Measurements from ENCODE around the gene IL1RAPL1.

Gene IL1RAPL1

GRCh38 chrX:29432534-29432933 is 845.3 kb downstream of the IL1RAPL1 start:
- no peak for DNase-seq (ENCODE audit: low spot score)

- no peak for DNase-seq (ENCODE audit: low spot score)
These were observed 847.7 kb downstream of the IL1RAPL1 start for GRCh38 chrX:29434939-29435338.

GRCh38 chrX:29435396-29435795 is 848.1 kb downstream of the IL1RAPL1 start:
- no peak for DNase-seq (ENCODE audit: low spot score)

GRCh38 chrX:29447867-29448266 is 860.6 kb downstream of the IL1RAPL1 start:
- DNase-seq (ENCODE audit: low spot score): no peak

GRCh38 chrX:29453333-29453732 is 866.1 kb downstream of the IL1RAPL1 start:
- no peak for DNase-seq (ENCODE audit: low spot score)

- DNase-seq (ENCODE audit: low spot score): no peak
These were observed 868.5 kb downstream of the IL1RAPL1 start for GRCh38 chrX:29455702-29456101.

- DNase-seq (ENCODE audit: low spot score): no peak
These were observed 873.8 kb downstream of the IL1RAPL1 start for GRCh38 chrX:29461039-29461438.

GRCh38 chrX:29466456-29466855 is 879.2 kb downstream of the IL1RAPL1 start:
- DNase-seq (ENCODE audit: low spot score): no peak

- no peak for DNase-seq (ENCODE audit: low spot score)
These were observed 881.8 kb downstream of the IL1RAPL1 start for GRCh38 chrX:29468911-29469494.

GRCh38 chrX:29470030-29470429 is 882.8 kb downstream of the IL1RAPL1 start:
- no peak for DNase-seq (ENCODE audit: low spot score)

GRCh38 chrX:29471829-29472228 is 884.6 kb downstream of the IL1RAPL1 start:
- DNase-seq (ENCODE audit: low spot score): no peak

GRCh38 chrX:29477878-29478277 is 890.6 kb downstream of the IL1RAPL1 start:
- no peak for DNase-seq (ENCODE audit: low spot score)

- DNase-seq (ENCODE audit: low spot score): peak; percentile 20
These were observed 891.3 kb downstream of the IL1RAPL1 start for GRCh38 chrX:29478336-29479069.

- DNase-seq (ENCODE audit: low spot score): no peak
These were observed 900.0 kb downstream of the IL1RAPL1 start for GRCh38 chrX:29487214-29487613.

GRCh38 chrX:29487714-29488113 is 900.5 kb downstream of the IL1RAPL1 start:
- DNase-seq (ENCODE audit: low spot score): no peak

- no peak for DNase-seq (ENCODE audit: low spot score)
These were observed 901.7 kb downstream of the IL1RAPL1 start for GRCh38 chrX:29488919-29489318.

GRCh38 chrX:29490606-29491005 is 903.4 kb downstream of the IL1RAPL1 start:
- no peak for DNase-seq (ENCODE audit: low spot score)

- no peak for DNase-seq (ENCODE audit: low spot score)
These were observed 904.4 kb downstream of the IL1RAPL1 start for GRCh38 chrX:29491659-29492058.

- no peak for DNase-seq (ENCODE audit: low spot score)
These were observed 909.5 kb downstream of the IL1RAPL1 start for GRCh38 chrX:29496636-29497180.

GRCh38 chrX:29506729-29507128 is 919.5 kb downstream of the IL1RAPL1 start:
- no peak for DNase-seq (ENCODE audit: low spot score)

GRCh38 chrX:29518100-29518499 is 930.9 kb downstream of the IL1RAPL1 start:
- no peak for DNase-seq (ENCODE audit: low spot score)

- DNase-seq (ENCODE audit: low spot score): no peak
These were observed 941.0 kb downstream of the IL1RAPL1 start for GRCh38 chrX:29528281-29528680.

GRCh38 chrX:29530501-29530900 is 943.3 kb downstream of the IL1RAPL1 start:
- DNase-seq (ENCODE audit: low spot score): no peak

GRCh38 chrX:29531336-29531735 is 944.1 kb downstream of the IL1RAPL1 start:
- no peak for DNase-seq (ENCODE audit: low spot score)

Data from HuH-7 (cell line).